ENCODE measurements around the gene NIPAL3. TPM values are rescaled to one million over a fixed set of nuclear protein-coding genes. Genes with fewer than 3 reads are reported as not detected.

The NIPAL3 gene
- total RNA-seq, 3 donors from 2014 or later (not counting 1 experiment from before 2014, with no cell fraction given), result 16.6 to 31.9 (median 29.4) TPM

- 96% methylated on average over 6 of the region's 8 CpGs for WGBS (ENCODE audit: insufficient coverage)
- Mint-ChIP-seq H3K4me1 (peaks cover 8 to 18% of the 10 kb centered on the region in 2 donors), H3K4me3 (no peak overlapping the region), H3K27ac (no peak overlapping the region), H3K27me3 (ENCODE audit: low read depth in 2 of 2) (peaks cover 2 to 27% of the 10 kb centered on the region in 2 donors), H3K36me3 (no peaks in the 10 kb centered on the region), H3K9me3 (no peaks in the 10 kb centered on the region)
- ATAC-seq (no peak), DNase-seq (no peak)
- H3K36me3 ChIP-seq (ENCODE audit: control insufficient read depth, insufficient read depth, low read length), result no peaks in the 10 kb centered on the region
- TF ChIP-seq, protein P1, sequence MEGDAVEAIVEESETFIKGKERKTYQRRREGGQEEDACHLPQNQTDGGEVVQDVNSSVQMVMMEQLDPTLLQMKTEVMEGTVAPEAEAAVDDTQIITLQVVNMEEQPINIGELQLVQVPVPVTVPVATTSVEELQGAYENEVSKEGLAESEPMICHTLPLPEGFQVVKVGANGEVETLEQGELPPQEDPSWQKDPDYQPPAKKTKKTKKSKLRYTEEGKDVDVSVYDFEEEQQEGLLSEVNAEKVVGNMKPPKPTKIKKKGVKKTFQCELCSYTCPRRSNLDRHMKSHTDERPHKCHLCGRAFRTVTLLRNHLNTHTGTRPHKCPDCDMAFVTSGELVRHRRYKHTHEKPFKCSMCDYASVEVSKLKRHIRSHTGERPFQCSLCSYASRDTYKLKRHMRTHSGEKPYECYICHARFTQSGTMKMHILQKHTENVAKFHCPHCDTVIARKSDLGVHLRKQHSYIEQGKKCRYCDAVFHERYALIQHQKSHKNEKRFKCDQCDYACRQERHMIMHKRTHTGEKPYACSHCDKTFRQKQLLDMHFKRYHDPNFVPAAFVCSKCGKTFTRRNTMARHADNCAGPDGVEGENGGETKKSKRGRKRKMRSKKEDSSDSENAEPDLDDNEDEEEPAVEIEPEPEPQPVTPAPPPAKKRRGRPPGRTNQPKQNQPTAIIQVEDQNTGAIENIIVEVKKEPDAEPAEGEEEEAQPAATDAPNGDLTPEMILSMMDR (IDR thresholded peaks at IDR 0.05), result no peak
- no peak overlapping the region for H3K27ac ChIP-seq (ENCODE audit: low read length)
- H3K27me3 ChIP-seq (ENCODE audit: control insufficient read depth, insufficient read depth, low read length), result no peaks in the 10 kb centered on the region
- H3K4me1 ChIP-seq (ENCODE audit: control insufficient read depth, insufficient read depth, low read length), result peaks cover 19% of the 10 kb centered on the region
- H3K4me3 ChIP-seq (ENCODE audit: low read length), result no peak overlapping the region
- intact Hi-C loops (cut with micrococcal nuclease), result no loop called here
- no peaks in the 10 kb centered on the region for H3K9me3 ChIP-seq (ENCODE audit: control insufficient read depth, insufficient read depth, low read length)
These were observed 27.2 kb upstream of the NIPAL3 start for GRCh38 chr1:24388331-24388885.

GRCh38 chr1:24389231-24389678, 26.3 kb upstream of the NIPAL3 start:
- no peak overlapping the region for H3K4me3 ChIP-seq (ENCODE audit: low read length)
- WGBS (ENCODE audit: insufficient coverage), result 92% methylated on average over 3 of the region's 4 CpGs
- TF ChIP-seq, protein P1 (IDR thresholded peaks at IDR 0.05), result no peak
- intact Hi-C loops (cut with micrococcal nuclease), result no loop called here
- no peaks in the 10 kb centered on the region for H3K27me3 ChIP-seq (ENCODE audit: control insufficient read depth, insufficient read depth, low read length)
- H3K36me3 ChIP-seq (ENCODE audit: control insufficient read depth, insufficient read depth, low read length), result no peaks in the 10 kb centered on the region
- H3K27ac ChIP-seq (ENCODE audit: low read length), result no peak overlapping the region
- Mint-ChIP-seq H3K4me3 (no peak overlapping the region), H3K4me1 (peaks cover 8 to 15% of the 10 kb centered on the region in 2 donors), H3K36me3 (no peaks in the 10 kb centered on the region), H3K9me3 (no peaks in the 10 kb centered on the region), H3K27ac (no peak overlapping the region), H3K27me3 (ENCODE audit: low read depth in 2 of 2) (peaks cover 6 to 35% of the 10 kb centered on the region in 2 donors)
- DNase-seq (no peak), ATAC-seq (no peak)
- H3K9me3 ChIP-seq (ENCODE audit: control insufficient read depth, insufficient read depth, low read length), result no peaks in the 10 kb centered on the region
- peaks cover 18% of the 10 kb centered on the region for H3K4me1 ChIP-seq (ENCODE audit: control insufficient read depth, insufficient read depth, low read length)

DNA sequence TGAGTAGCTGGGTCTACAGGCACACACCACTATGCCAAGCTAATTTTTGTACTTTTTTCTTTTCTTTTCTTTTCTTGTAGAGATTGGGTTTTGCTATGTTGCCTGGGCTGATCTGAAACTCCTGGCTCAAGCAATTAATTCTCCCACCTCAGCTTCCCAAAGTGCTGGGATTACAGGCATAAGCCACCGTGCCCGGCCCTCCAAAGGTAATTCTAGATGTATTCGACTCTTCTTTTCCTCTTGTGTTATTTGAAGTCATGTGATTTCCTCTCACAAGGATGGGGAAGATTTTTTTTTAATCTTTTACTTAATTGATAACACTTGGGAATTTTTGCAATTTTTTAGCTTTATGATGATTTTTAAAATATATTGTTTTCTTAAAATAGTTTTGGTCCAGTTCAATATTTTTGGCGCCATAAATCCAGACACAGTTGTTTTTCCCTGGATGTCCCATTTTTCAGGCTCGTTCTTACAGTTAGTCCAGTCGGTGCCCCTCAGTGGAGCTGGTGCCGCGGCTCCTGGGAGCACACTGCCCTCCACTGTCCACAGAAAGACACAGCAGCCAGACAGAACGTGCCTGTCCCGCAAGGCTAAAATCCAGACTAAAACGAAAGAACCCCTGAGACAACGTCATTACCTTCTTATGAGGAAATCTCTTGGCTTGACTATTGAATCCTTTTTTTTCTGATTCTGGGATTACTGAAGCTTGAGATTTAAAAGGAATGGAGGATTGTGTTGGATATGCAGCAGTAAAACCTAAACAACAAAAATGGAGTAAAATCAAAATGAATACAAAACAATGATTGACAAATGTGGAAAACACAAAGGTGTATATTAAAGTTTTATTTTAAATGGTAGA, 24.4 kb upstream of the NIPAL3 start:
- Mint-ChIP-seq H3K27ac (peak overlapping the region; percentile 32 to 73), H3K4me3 (peak overlapping the region; percentile 61), H3K27me3 (ENCODE audit: low read depth in 2 of 2) (peaks cover 6 to 44% of the 10 kb centered on the region in 2 donors), H3K9me3 (no peaks in the 10 kb centered on the region), H3K36me3 (no peaks in the 10 kb centered on the region), H3K4me1 (peaks cover 6 to 8% of the 10 kb centered on the region in 2 donors)
- TF ChIP-seq, protein P1 (IDR thresholded peaks at IDR 0.05), result peak; percentile 80
- Histone ChIP-seq H3K36me3 (ENCODE audit: control insufficient read depth, insufficient read depth, low read length) (no peaks in the 10 kb centered on the region), H3K4me1 (ENCODE audit: control insufficient read depth, insufficient read depth, low read length) (peaks cover 8% of the 10 kb centered on the region), H3K27ac (ENCODE audit: low read length) (peak overlapping the region; percentile 74), H3K9me3 (ENCODE audit: control insufficient read depth, insufficient read depth, low read length) (no peaks in the 10 kb centered on the region), H3K4me3 (ENCODE audit: low read length) (no peak overlapping the region), H3K27me3 (ENCODE audit: control insufficient read depth, insufficient read depth, low read length) (no peaks in the 10 kb centered on the region)
- DNase-seq (peak in 1 of 2 donors; percentile 87), ATAC-seq (peak; percentile 88 to 98 (median 97))
- WGBS (ENCODE audit: insufficient coverage), result 2% methylated on average over 9 of the region's 12 CpGs
- intact Hi-C loops (cut with micrococcal nuclease), result loop anchor here (1.0 kb wide), 2 partner anchors 192 to 241 kb away; no protein-coding TSS in a partner anchor

All from natural killer cell (primary cell).